Stimulated activated CD8-positive, alpha-beta memory T cell treated with anti-CD3 and anti-CD28 coated beads, Interleukin-15, amount 100 ng/mL, for 48 hours (primary cell): Measurements from ENCODE around the gene CKMT2.

ENCODE experiments used
- DNase-seq, 2 donors: peaks; one replicate each; pipeline ENCODE4 v3.0.0-alpha.2; 2020; ENCODE audit warnings: low read depth in 2 of 2

CKMT2 gene

GRCh38 chr5:81233080-81233634, at the start of gene CKMT2:
TSS of gene CKMT2 (plus strand) at chr5:81233322. CDS start at chr5:81251133, 17,811 bp downstream.
- no peak for DNase-seq

GRCh38 chr5:81183811-81184748, 49.0 kb upstream of the CKMT2 start:
- DNase-seq: no peak

GRCh38 chr5:81184749-81185110, 48.4 kb upstream of the CKMT2 start:
- DNase-seq: no peak

- DNase-seq: no peak
Measured at GRCh38 chr5:81187885-81188284, 45.2 kb upstream of the CKMT2 start.

GRCh38 chr5:81188962-81189361, 44.2 kb upstream of the CKMT2 start:
- DNase-seq: no peak

GRCh38 chr5:81189875-81190498, 43.1 kb upstream of the CKMT2 start:
- no peak for DNase-seq

- no peak for DNase-seq
Measured at GRCh38 chr5:81191726-81192372, 41.3 kb upstream of the CKMT2 start.

- no peak for DNase-seq
Measured at GRCh38 chr5:81192373-81192750, 40.8 kb upstream of the CKMT2 start.

- DNase-seq: peak; percentile 71 to 75
Measured at GRCh38 chr5:81194633-81195334, 38.3 kb upstream of the CKMT2 start.

- DNase-seq: no peak
Measured at GRCh38 chr5:81195335-81195929, 37.7 kb upstream of the CKMT2 start.

- DNase-seq: no peak
Measured at GRCh38 chr5:81202655-81203054, 30.5 kb upstream of the CKMT2 start.

- no peak for DNase-seq
Measured at GRCh38 chr5:81203729-81204128, 29.4 kb upstream of the CKMT2 start.

GRCh38 chr5:81204205-81204604, 28.9 kb upstream of the CKMT2 start:
- no peak for DNase-seq

- DNase-seq: no peak
Measured at GRCh38 chr5:81205058-81205457, 28.1 kb upstream of the CKMT2 start.

- DNase-seq: no peak
Measured at GRCh38 chr5:81207009-81207408, 26.1 kb upstream of the CKMT2 start.

- DNase-seq: no peak
Measured at GRCh38 chr5:81208904-81209303, 24.2 kb upstream of the CKMT2 start.

GRCh38 chr5:81209386-81209785, 23.7 kb upstream of the CKMT2 start:
- no peak for DNase-seq

GRCh38 chr5:81209869-81210493, 23.1 kb upstream of the CKMT2 start:
- DNase-seq: peak in 1 of 2 donors; percentile 34

- DNase-seq: no peak
Measured at GRCh38 chr5:81212211-81212751, 20.8 kb upstream of the CKMT2 start.

GRCh38 chr5:81213070-81213469, 20.1 kb upstream of the CKMT2 start:
- no peak for DNase-seq

GRCh38 chr5:81214848-81215247, 18.3 kb upstream of the CKMT2 start:
- no peak for DNase-seq
